ENCODE measurements around the gene LATS2.

The LATS2 gene

DNA sequence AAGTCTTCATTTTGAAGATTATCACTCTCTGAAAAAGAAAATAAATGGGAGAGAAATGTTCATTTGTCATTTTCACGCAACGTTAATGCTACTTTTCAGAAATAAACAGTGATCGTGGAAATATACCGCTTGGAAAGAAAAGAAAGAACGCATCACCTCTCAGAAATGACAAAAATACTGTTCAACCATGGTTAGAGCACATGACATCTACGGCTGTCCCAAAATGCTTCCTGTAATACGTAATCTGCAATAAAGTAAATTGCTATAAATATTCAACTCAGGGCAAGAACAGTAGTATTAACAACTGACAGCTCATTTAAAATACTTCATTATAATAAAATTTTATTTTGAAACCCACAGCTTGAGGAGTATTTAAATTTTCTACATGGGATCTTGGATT lies 15.2 kb downstream of the LATS2 start:
- ATAC-seq, result no peak

- ATAC-seq, result no peak
Observed at GRCh38 chr13:21045100-21045499, 16.3 kb downstream of the LATS2 start.

GRCh38 chr13:21043898-21044297 lies 17.5 kb downstream of the LATS2 start:
- ATAC-seq, result no peak

GRCh38 chr13:21040120-21040826 lies 21.1 kb downstream of the LATS2 start:
- ATAC-seq, result no peak

- no peak for ATAC-seq
Observed at GRCh38 chr13:21039097-21039800, 22.1 kb downstream of the LATS2 start.

DNA sequence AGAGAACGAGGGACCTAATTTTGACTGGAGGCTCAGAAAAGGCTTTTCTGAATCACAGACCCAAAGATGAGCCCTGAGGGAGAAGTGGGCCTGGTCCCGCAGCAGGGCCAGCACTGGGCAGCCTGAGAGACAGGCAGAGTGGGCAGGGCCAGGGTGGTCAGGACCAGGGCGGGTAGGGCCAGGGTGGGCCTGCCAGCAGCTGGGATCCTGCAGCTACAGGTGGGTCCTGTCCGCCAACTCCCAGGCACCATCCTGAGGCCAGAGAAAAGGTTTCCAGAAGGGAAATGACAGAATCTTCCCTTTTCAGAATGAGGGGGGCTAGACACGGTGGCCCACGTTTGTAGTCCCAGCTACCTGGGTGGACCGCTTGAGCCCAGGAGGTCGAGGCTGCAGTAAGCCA lies 23.7 kb downstream of the LATS2 start:
- no peak for ATAC-seq

DNA sequence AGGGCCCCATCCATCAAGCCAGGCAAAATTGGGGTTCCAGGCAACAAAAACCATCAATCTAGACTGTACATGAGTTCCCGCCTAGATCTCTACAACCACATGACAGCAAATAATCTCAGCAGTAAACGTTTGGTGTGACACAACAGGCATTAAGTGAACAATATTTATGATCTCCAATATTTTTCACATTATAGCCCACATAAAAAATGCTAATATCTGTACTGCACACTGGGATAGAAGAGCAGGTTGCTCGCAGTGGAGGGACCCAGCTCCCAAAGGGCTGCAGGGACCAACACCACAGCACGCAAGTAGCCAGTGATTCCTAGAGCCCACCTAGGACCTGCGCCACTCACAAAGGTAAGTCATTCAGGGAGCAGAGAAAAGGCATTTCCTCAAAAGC lies 25.9 kb downstream of the LATS2 start:
- no peak for ATAC-seq

GRCh38 chr13:21034603-21035191 lies 26.7 kb downstream of the LATS2 start:
- ATAC-seq, result no peak

- ATAC-seq, result no peak
Observed at GRCh38 chr13:21033856-21034602, 27.4 kb downstream of the LATS2 start.

DNA sequence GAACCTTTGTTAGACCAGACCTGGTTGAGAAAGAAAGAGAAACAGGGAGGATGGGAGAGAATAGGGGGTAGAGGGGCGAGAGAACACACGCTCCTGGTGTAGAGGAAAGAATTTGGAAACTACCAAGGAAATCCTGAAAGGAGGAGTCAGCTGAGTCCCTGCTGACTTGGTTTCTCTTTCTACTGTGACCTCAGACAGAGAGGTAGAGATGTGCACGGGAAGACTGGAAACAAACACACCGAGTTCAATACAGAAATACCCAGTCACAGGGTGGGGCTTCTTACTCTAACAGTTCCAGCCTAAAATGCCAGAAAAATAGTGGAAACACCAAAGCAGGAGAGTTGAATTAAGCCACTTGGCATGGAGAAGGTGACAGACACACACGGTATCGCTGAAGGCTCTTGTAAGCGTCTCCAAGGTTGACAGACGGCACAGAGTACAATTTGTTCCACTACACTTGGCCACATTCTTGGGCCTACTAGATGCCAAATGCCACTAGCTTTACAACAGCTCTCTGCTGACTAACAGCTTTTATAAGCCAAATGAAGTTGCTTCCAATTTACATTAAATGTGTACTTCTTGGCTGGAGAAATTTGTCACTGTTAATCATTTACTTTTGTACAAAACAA lies 28.1 kb downstream of the LATS2 start:
- ATAC-seq, result no peak

- no peak for ATAC-seq
Observed at GRCh38 chr13:21032656-21033055, 28.7 kb downstream of the LATS2 start.

DNA sequence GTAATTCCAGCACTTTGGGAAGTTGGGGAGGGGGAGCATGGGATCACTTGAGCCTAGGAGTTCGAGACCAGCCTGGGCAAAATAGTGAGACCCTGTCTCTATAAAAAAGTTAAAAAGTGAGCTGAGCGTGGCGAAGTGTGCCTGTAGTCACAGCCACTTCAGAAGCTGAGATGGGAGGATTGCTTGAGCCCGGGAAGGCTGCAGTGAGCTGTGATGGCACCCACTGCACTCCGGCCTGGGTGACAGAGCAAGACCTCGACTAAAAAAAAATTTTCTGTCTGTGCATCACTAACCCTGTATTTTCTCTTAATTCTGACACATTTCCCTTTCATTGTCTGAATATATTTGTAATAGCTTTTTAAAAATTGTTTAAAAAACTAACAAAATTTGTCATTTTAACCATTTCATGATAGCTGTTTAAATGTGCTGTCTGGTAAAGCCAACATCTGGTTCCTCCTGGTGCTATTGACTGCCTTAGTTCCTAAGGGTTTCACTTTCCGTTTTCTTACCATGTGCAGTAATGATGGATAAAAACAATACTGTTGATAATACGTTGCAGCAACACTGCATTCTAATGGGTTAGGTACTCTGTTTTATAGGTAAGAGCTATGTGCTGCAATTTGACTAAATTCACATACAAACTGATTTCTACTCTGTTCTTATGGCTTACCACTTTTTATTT lies 29.7 kb downstream of the LATS2 start:
- no peak for ATAC-seq

DNA sequence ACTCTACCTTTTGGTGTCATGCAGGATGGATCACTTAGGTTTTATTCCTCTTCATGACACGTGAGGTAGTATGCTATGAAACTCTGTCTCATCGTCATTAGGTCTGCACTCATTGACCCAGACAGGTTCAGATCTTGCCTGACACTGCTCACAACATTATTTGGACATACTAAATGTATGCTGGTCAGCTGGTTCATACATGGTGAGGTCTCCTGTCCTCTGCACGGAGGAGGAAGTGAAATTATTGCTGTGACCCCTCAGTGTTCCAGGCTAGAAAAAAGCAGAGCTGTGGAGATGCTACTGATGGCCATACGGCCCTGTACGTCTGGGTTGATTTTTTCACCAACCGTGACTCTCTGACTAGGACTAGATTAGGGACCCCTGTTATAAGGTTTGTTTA lies 35.8 kb downstream of the LATS2 start:
- no peak for ATAC-seq

DNA sequence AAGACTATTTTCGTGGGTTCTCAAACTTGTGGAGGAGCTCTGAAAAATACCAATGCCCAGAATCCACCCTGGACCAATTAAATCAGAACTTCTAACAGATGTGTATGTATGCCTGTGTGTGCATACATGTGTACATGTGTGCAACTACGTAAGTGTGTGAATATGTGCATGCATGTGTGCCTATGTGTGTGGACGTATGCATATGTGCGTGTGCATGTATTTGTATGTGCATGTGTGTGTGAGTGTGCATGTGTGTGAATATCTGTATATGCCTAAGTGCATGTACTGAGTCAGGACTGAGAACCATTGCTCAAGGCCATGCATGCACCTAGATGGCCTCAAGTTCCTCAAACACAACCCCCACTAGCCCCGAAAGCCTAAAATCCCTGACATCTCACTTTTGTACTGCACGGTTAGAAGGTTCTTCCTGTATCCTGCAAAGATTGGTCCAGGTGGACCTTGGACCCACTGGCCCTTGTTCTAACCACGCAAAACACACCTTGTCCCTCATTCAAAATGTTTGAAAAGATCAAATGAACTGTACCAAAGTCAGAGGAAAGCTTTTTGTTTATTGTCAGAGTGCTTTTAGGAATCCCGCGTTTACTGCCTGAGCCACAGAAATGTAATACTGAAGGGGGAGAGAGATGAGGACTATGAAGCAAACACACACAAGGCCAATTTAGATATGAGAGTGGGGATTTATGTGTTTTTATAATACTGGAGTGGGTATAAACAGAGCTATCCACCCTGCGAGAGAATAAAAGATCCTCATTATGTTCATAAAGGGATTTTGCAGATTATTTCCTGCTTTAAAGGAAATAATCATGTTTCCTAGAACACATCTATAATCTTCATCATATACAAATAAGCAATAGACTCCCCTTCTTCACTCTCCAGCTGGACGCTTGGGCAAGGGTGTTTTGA lies 39.1 kb downstream of the LATS2 start:
- ATAC-seq, result no peak

DNA sequence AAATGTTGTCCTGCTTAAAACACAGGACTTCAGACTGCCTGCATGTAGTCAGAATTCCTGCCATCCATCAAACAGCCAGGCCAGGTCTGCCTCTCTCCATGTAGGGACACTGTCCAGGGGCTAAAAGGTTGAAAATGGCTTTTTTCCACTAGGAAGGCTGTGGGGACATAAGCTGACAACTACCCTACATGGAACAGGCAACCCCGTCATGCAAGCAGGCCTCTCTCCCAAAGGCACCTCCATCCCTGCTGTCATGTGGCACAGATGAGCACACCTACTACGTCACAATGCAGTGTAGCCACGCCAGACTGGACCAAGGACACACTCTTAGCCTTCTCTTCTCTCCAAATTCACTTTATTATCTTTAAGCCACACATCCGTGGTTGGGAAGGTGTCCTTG lies 40.8 kb downstream of the LATS2 start:
- ATAC-seq, result no peak

- ATAC-seq, result no peak
Observed at GRCh38 chr13:21020176-21020575, 41.2 kb downstream of the LATS2 start.

- ATAC-seq, result no peak
Observed at GRCh38 chr13:21018220-21018619, 43.2 kb downstream of the LATS2 start.

DNA sequence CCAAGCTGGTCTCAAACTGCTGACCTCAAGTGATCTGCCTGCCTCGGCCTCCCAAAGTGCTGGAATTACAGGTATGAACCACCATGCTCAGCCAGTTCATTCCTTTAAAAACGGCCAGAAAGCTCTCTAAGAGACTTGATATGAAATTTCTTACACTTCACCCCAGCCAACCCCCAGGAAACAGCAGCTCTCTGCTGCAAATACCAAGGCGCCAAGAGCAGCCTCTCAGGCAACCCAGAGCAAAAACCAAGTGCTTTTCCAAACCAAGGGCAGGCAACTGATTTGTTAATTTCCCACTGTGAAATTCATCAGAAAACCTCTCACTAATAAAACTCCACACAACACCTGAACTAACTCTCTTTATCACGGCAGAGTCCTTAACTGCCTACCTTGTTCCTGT lies 44.9 kb downstream of the LATS2 start:
- ATAC-seq, result no peak

GRCh38 chr13:21015284-21015683 lies 46.1 kb downstream of the LATS2 start:
- no peak for ATAC-seq

DNA sequence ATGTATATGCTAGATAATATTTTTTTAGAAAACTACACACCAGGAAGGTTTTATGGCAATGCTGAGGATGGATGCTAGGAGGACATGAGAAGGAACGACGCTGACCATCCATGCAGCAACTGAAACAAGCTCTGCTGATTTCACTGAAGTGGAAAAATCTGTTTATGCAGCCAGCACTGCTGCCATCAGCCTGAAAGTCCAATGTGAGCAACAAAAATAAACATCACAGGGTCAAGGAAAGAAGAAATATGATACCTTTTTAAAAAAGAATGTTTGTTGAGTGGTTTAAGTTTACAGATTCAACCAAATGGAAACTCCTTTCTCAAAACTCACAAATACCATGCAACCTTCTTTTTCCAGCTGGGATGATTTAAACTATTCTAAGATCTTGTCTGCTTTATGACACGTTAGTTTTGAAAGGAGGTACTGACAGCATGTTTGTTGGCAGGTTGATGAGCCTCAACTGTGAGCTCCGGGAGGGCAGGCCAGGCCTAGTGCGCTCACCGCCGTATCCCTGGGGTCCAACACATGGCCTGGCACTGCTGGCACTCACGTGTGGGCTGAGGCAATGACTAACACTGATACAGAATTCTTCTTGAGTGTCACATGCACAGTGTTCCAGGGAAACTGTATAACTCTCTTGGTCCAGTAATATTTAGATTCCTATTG lies 46.8 kb downstream of the LATS2 start:
- ATAC-seq, result no peak

- no peak for ATAC-seq
Observed at GRCh38 chr13:21014139-21014501, 47.3 kb downstream of the LATS2 start.
